ENCODE data around the gene SEMA5A.
"Not testable (repeated sequence)": the region's sequence is repeated elsewhere in the genome, so short reads cannot be mapped to it uniquely, and the experiment has no call there.

The SEMA5A gene

DNA sequence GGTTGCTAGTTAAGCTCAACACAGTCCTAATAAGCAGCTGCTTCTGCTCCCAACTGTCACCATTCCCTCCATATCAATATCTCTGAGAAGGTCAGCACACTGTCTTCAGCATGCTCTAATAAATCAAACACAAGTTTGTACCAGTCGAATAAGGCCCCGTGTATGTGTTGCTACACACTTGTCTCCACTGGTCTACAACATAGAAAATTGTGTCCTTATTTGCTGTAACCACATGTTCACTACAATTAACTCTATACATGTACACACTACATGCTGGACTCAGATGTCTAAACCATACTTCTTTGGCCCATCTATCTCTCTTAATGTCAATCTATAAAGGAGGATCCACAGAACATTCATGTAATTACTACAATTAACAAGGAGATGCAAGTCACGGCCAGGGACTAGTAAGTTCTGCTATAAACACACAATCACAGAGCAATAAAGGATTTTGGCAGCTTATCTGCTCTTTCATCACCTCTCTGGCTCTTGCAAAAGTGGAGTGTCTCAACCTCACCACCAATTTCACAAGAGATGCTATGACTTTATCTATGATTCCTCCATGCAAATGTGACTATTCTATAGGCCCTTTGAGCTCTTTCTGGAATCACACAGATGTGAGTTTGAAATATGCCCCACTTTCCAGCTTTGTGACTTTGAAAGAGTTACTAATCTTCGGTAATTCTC lies 143.9 kb downstream of the SEMA5A start:
- H3K4me3 ChIP-seq (ENCODE audit: low read depth, low read length): no peak overlapping the region

DNA sequence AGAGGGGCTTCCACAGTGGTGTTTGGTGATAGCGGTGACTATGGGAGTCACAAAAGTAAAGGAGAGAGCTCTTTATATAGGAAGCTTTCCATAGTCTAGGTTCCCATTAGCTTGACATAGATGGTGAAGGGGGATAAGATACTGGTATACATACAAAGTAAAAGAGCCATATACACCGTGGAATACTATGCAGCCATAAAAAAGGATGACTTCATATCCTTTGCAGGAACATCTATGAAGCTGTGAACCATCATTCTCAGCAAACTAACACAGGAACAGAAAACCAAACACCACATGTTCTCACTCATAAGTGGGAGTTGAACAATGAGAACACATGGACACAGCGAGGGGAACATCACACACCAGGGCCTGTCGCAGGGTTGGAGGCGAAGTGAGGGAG lies 146.1 kb downstream of the SEMA5A start:
- H3K79me2 ChIP-seq (ENCODE audit: control insufficient read depth, insufficient read depth, low read length, unreplicated experiment); H3K27ac ChIP-seq (ENCODE audit: low read depth, low read length): not testable (repeated sequence)

More for the DNA sequence above, 143.9 kb downstream of the SEMA5A start:
- H2AFZ ChIP-seq (ENCODE audit: low read length, unreplicated experiment): no peak overlapping the region
- H3K27ac ChIP-seq (ENCODE audit: low read depth, low read length): no peak overlapping the region
- H3K36me3 ChIP-seq (ENCODE audit: insufficient read depth, low read length): no peaks in the 10 kb centered on the region
- no peaks in the 10 kb centered on the region for H3K27me3 ChIP-seq (ENCODE audit: insufficient read depth, low read length)
- H3K4me1 ChIP-seq (ENCODE audit: control insufficient read depth, insufficient read depth, low read length, unreplicated experiment): no peaks in the 10 kb centered on the region
- H3K79me2 ChIP-seq (ENCODE audit: control insufficient read depth, insufficient read depth, low read length, unreplicated experiment): no peaks in the 10 kb centered on the region

DNA sequence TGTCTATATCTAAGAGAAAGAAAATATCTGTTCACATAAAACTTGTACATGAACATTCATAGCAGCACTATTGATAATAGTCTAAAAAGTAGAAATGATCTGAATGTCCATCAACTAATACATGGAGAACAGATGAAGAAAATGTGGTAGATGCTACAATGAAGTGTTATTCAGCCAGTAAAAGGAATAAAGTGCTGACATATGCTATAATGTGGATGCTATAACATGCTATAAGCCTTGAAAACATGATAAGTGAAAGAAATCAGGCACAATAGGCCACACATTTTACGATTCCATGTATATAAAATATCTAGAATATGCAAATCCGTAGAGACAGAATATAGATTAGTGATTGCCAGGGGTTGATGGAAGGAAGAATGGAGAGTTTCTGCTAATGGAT lies 146.8 kb downstream of the SEMA5A start:
- Histone ChIP-seq H3K4me3 (ENCODE audit: low read depth, low read length) (no peak overlapping the region), H3K79me2 (ENCODE audit: control insufficient read depth, insufficient read depth, low read length, unreplicated experiment) (no peaks in the 10 kb centered on the region)

More for the DNA sequence above, 146.1 kb downstream of the SEMA5A start:
- H2AFZ ChIP-seq (ENCODE audit: low read length, unreplicated experiment); H3K4me3 ChIP-seq (ENCODE audit: low read depth, low read length); H3K27me3 ChIP-seq (ENCODE audit: insufficient read depth, low read length); H3K4me1 ChIP-seq (ENCODE audit: control insufficient read depth, insufficient read depth, low read length, unreplicated experiment); H3K36me3 ChIP-seq (ENCODE audit: insufficient read depth, low read length): not testable (repeated sequence)

DNA sequence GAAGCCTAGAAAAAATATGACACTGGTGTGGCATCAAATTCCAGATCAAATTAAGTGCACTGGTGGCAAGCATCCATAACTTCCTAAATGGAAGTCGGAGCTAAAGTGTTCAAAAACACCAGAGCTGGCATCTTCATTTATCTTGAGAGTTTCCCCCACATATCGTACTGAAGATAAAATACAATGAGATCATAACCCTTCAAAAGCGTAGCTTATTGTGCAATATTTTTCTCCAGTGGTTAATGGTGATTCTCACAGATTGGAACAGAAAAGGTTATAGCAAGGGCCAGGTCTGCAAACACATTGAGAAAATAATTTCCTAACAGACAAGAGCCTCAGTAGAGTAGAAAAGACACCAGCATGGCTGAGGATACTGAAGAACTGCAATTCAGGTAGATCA lies 147.6 kb downstream of the SEMA5A start:
- H2AFZ ChIP-seq (ENCODE audit: low read length, unreplicated experiment): no peak overlapping the region
- H3K27me3 ChIP-seq (ENCODE audit: insufficient read depth, low read length): no peaks in the 10 kb centered on the region
- H3K79me2 ChIP-seq (ENCODE audit: control insufficient read depth, insufficient read depth, low read length, unreplicated experiment): no peaks in the 10 kb centered on the region
- no peaks in the 10 kb centered on the region for H3K36me3 ChIP-seq (ENCODE audit: insufficient read depth, low read length)
- no peak overlapping the region for H3K4me3 ChIP-seq (ENCODE audit: low read depth, low read length)
- no peak overlapping the region for H3K27ac ChIP-seq (ENCODE audit: low read depth, low read length)
- H3K4me1 ChIP-seq (ENCODE audit: control insufficient read depth, insufficient read depth, low read length, unreplicated experiment): no peaks in the 10 kb centered on the region

More for the DNA sequence above, 146.8 kb downstream of the SEMA5A start:
- Histone ChIP-seq H3K27me3 (ENCODE audit: insufficient read depth, low read length) (no peaks in the 10 kb centered on the region), H3K4me1 (ENCODE audit: control insufficient read depth, insufficient read depth, low read length, unreplicated experiment) (no peaks in the 10 kb centered on the region), H2AFZ (ENCODE audit: low read length, unreplicated experiment) (no peak overlapping the region), H3K36me3 (ENCODE audit: insufficient read depth, low read length) (no peaks in the 10 kb centered on the region), H3K27ac (ENCODE audit: low read depth, low read length) (no peak overlapping the region)

DNA sequence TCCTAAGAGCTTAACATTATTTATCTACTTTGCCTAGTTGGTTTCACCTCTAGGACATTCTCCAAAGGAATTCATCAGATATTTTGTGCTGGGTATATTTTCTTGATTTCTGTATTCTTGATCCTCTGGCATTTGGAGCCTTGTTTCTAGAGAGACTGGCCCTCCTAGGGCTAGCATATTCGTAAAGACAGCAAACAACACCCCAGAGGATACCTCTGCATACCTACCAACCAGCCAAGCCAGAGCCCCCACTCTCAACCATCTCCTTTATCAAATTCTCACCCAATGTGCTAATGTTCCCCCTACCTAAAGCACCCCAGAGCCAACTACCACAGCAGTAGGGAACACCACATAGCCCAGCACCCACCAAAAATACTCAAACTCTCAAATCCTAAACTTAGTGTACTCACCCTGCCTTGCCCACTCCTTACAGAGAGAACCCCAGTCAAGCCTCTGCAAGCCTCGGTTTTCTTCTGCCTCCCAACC lies 149.5 kb downstream of the SEMA5A start:
- Histone ChIP-seq H3K4me1 (ENCODE audit: control insufficient read depth, insufficient read depth, low read length, unreplicated experiment) (no peaks in the 10 kb centered on the region), H2AFZ (ENCODE audit: low read length, unreplicated experiment) (no peak overlapping the region), H3K4me3 (ENCODE audit: low read depth, low read length) (no peak overlapping the region), H3K79me2 (ENCODE audit: control insufficient read depth, insufficient read depth, low read length, unreplicated experiment) (no peaks in the 10 kb centered on the region), H3K27me3 (ENCODE audit: insufficient read depth, low read length) (no peaks in the 10 kb centered on the region), H3K36me3 (ENCODE audit: insufficient read depth, low read length) (no peaks in the 10 kb centered on the region), H3K27ac (ENCODE audit: low read depth, low read length) (no peak overlapping the region)

DNA sequence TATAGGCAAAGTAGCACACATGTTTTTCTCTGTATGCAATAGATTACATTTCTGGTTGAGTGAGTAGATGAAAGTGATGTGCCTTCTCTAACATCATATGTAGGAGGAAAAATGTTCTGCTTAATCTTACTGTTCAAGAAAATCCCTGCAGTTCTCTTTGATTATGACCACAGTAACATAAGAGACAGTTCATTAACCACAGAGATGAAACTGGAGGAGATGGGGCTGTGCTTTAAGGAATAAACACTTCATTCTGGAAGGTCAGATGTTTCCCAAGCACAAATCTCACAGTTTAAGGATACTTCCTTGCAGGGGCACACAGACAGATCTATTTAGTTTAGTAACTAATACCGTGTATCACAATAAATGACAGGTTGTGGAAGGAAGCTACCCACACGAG lies 150.2 kb downstream of the SEMA5A start:
- Histone ChIP-seq H2AFZ (ENCODE audit: low read length, unreplicated experiment) (no peak overlapping the region), H3K36me3 (ENCODE audit: insufficient read depth, low read length) (no peaks in the 10 kb centered on the region), H3K27me3 (ENCODE audit: insufficient read depth, low read length) (no peaks in the 10 kb centered on the region), H3K4me1 (ENCODE audit: control insufficient read depth, insufficient read depth, low read length, unreplicated experiment) (no peaks in the 10 kb centered on the region), H3K4me3 (ENCODE audit: low read depth, low read length) (no peak overlapping the region), H3K79me2 (ENCODE audit: control insufficient read depth, insufficient read depth, low read length, unreplicated experiment) (no peaks in the 10 kb centered on the region), H3K27ac (ENCODE audit: low read depth, low read length) (no peak overlapping the region)

DNA sequence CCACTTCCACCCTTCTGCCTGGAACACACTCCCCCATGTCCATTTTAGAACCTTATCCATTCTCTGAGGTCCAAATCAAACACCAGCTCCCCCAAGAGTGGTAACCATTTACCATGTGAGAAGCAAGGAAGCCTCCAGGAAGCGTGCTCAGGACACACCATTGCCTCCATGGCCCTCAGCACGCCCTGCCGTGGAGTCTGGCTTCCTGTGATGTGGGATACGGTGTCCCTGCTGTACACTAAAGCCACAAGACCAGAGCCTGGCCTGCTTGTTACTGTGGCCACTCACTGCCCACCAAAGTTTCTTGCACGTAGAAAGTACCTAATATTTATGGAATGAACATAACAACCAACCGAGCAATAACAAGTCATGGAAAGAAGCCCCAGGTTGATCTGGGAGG lies 151.7 kb downstream of the SEMA5A start:
- no peaks in the 10 kb centered on the region for H3K79me2 ChIP-seq (ENCODE audit: control insufficient read depth, insufficient read depth, low read length, unreplicated experiment)
- H3K4me3 ChIP-seq (ENCODE audit: low read depth, low read length): no peak overlapping the region
- H3K27ac ChIP-seq (ENCODE audit: low read depth, low read length): no peak overlapping the region
- no peaks in the 10 kb centered on the region for H3K36me3 ChIP-seq (ENCODE audit: insufficient read depth, low read length)
- H2AFZ ChIP-seq (ENCODE audit: low read length, unreplicated experiment): no peak overlapping the region
- no peaks in the 10 kb centered on the region for H3K4me1 ChIP-seq (ENCODE audit: control insufficient read depth, insufficient read depth, low read length, unreplicated experiment)
- H3K27me3 ChIP-seq (ENCODE audit: insufficient read depth, low read length): no peaks in the 10 kb centered on the region

DNA sequence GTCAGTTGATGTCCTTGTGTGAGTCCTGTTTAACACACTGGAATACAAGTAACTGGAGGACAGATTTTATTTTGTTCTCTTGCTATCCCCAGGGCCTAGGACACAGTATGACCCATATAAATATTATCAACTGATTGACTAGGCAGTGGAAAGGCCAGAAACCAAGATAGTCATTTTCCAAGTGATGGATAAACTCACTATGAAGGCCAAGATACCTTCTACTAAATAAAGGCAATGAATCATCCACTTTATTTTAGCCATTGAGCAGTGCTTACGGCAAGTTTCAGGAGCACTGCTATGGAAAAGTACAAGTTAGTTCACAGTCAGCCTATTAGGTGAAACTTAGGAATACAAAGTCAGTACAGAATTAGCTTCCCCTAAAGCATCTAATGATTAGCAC lies 153.2 kb downstream of the SEMA5A start:
- Histone ChIP-seq H3K36me3 (ENCODE audit: insufficient read depth, low read length) (no peaks in the 10 kb centered on the region), H3K4me1 (ENCODE audit: control insufficient read depth, insufficient read depth, low read length, unreplicated experiment) (no peaks in the 10 kb centered on the region), H3K4me3 (ENCODE audit: low read depth, low read length) (no peak overlapping the region), H2AFZ (ENCODE audit: low read length, unreplicated experiment) (no peak overlapping the region), H3K79me2 (ENCODE audit: control insufficient read depth, insufficient read depth, low read length, unreplicated experiment) (no peaks in the 10 kb centered on the region), H3K27me3 (ENCODE audit: insufficient read depth, low read length) (no peaks in the 10 kb centered on the region), H3K27ac (ENCODE audit: low read depth, low read length) (no peak overlapping the region)

DNA sequence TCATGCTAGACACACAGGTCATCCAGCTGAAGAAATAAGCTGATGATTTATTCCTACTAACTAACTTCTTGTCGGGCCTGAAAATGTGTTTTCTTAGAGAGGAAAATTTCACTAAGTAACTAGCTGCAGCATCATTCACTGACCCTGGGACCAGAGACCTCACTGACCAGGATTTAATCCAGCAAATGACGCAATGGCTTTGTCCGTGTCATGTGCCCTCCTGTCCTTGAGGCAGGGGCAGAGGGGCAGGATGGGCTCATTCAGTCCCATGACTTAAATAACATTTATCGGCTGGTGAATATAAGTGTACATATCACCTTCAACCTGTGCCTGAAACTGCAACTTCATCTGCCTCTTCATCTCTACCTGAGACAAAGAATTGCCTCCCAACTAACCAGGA lies 154.8 kb downstream of the SEMA5A start:
- Histone ChIP-seq H3K4me1 (ENCODE audit: control insufficient read depth, insufficient read depth, low read length, unreplicated experiment) (no peaks in the 10 kb centered on the region), H3K36me3 (ENCODE audit: insufficient read depth, low read length) (no peaks in the 10 kb centered on the region)

DNA sequence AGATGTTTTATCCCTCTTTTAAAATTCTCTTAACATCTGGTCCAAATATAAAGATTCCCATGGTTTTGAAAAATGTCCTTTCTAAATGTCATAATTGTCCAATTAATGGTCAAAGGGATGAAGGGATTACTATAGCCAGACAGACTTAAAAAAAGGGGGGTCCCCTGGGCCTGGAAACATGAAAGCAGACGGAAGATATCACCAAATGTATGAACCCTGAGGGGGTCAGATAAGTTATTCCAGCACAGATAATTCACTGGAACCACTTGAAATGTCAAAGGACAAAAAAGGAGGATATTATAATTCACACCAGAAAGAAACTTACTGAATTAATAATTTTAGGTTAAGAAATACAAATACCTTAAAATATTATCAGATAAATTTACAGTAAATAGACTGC lies 155.8 kb downstream of the SEMA5A start:
- Histone ChIP-seq H3K79me2 (ENCODE audit: control insufficient read depth, insufficient read depth, low read length, unreplicated experiment) (no peaks in the 10 kb centered on the region), H3K27me3 (ENCODE audit: insufficient read depth, low read length) (no peaks in the 10 kb centered on the region), H3K27ac (ENCODE audit: low read depth, low read length) (no peak overlapping the region), H3K4me3 (ENCODE audit: low read depth, low read length) (no peak overlapping the region), H3K36me3 (ENCODE audit: insufficient read depth, low read length) (no peaks in the 10 kb centered on the region), H3K4me1 (ENCODE audit: control insufficient read depth, insufficient read depth, low read length, unreplicated experiment) (no peaks in the 10 kb centered on the region), H2AFZ (ENCODE audit: low read length, unreplicated experiment) (no peak overlapping the region)

More for the DNA sequence above, 154.8 kb downstream of the SEMA5A start:
- no peak overlapping the region for H3K27ac ChIP-seq (ENCODE audit: low read depth, low read length)
- H3K79me2 ChIP-seq (ENCODE audit: control insufficient read depth, insufficient read depth, low read length, unreplicated experiment): no peaks in the 10 kb centered on the region
- no peak overlapping the region for H2AFZ ChIP-seq (ENCODE audit: low read length, unreplicated experiment)
- no peak overlapping the region for H3K4me3 ChIP-seq (ENCODE audit: low read depth, low read length)
- H3K27me3 ChIP-seq (ENCODE audit: insufficient read depth, low read length): no peaks in the 10 kb centered on the region

DNA sequence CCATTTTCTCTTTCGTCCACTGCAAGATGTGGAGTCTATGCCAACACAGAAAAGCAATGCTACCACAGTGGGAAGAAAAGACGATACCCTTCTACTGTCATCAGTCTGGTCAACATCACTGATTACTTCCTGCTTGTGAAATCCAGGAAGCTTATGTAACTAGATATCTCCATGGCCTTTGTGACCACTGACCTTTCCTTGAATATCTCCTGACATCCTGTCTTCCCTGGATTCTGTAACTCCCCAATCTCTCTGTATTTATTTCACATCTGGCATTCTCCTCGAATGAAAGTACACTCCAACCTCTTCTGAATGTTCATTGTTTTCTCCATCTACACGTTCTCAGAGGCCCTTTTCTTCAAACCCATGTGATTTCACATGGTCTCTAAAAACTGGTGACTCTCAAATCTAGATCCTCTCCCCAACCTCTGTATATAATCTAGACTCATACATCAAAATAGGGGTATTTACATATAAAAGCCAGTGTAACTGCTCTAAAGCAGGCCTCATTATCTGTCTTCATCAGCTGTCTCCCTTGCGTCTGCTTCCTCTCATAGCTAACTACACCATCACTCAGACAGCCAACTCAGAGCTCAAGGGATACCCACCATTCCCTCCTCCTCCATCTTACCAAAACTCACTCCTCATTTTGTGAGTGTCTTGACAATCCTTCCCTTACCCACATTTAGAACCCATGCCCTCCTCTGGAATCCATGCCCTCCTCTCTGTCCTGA lies 156.8 kb downstream of the SEMA5A start:
- no peaks in the 10 kb centered on the region for H3K27me3 ChIP-seq (ENCODE audit: insufficient read depth, low read length)
- H3K4me3 ChIP-seq (ENCODE audit: low read depth, low read length): no peak overlapping the region
- no peak overlapping the region for H2AFZ ChIP-seq (ENCODE audit: low read length, unreplicated experiment)
- no peaks in the 10 kb centered on the region for H3K36me3 ChIP-seq (ENCODE audit: insufficient read depth, low read length)
- no peaks in the 10 kb centered on the region for H3K79me2 ChIP-seq (ENCODE audit: control insufficient read depth, insufficient read depth, low read length, unreplicated experiment)
- no peaks in the 10 kb centered on the region for H3K4me1 ChIP-seq (ENCODE audit: control insufficient read depth, insufficient read depth, low read length, unreplicated experiment)
- no peak overlapping the region for H3K27ac ChIP-seq (ENCODE audit: low read depth, low read length)
